Fibroblast of upper back skin (primary cell): ENCODE measurements around the gene SLCO1B3.
"Not testable (repeated sequence)": the region's sequence is repeated elsewhere in the genome, so short reads cannot be mapped to it uniquely, and the experiment has no call there.

ENCODE experiments used
- DNase-seq: peaks from one replicate; pipeline ENCODE4 v3.0.0-alpha.2; 2013

Gene SLCO1B3, protein sequence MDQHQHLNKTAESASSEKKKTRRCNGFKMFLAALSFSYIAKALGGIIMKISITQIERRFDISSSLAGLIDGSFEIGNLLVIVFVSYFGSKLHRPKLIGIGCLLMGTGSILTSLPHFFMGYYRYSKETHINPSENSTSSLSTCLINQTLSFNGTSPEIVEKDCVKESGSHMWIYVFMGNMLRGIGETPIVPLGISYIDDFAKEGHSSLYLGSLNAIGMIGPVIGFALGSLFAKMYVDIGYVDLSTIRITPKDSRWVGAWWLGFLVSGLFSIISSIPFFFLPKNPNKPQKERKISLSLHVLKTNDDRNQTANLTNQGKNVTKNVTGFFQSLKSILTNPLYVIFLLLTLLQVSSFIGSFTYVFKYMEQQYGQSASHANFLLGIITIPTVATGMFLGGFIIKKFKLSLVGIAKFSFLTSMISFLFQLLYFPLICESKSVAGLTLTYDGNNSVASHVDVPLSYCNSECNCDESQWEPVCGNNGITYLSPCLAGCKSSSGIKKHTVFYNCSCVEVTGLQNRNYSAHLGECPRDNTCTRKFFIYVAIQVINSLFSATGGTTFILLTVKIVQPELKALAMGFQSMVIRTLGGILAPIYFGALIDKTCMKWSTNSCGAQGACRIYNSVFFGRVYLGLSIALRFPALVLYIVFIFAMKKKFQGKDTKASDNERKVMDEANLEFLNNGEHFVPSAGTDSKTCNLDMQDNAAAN

DNA sequence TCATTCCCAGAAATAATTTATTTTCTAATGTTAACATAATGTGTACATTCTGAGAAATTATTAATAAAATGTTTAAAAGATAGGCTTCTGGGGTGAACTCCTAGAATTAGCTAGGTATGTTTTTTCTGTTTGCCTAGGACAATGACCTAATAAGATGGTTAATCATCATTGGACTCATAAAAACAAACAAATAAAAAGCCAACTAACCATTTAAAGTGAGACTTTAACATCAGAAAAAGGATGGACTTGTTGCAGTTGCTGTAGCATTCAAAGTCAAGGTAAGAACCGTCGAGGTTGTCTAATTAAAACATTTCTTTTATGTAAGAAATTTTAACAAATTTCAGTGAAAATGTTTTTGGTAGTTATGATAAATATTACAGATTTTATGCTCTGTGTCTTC, at the start of gene SLCO1B3:
Gene SLCO1B3 (plus strand): TSS at position 219 of the 400 bp plus-strand sequence. CDS start 5,034 bp downstream, outside the sequence.
- DNase-seq: no peak

DNA sequence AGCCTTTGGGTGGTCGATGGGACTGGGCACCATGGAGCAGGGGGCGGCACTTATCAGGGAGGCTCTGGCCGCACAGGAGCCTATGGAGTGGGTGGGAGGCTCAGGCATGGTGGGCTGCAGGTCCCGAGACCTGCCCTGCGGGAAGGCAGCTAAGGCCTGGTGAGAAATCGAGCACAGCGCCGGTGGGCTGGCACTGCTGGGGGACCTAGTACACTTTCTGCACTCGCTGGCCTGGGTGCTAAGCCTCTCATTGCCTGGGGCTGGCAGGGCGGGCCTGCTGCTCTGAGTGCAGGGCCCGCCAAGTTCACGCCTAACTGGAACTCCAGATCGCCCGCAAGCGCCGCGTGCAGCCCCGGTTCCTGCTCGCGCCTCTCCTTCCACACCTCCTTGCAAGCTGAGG, 33.1 kb upstream of the SLCO1B3 start:
- no peak for DNase-seq

DNA sequence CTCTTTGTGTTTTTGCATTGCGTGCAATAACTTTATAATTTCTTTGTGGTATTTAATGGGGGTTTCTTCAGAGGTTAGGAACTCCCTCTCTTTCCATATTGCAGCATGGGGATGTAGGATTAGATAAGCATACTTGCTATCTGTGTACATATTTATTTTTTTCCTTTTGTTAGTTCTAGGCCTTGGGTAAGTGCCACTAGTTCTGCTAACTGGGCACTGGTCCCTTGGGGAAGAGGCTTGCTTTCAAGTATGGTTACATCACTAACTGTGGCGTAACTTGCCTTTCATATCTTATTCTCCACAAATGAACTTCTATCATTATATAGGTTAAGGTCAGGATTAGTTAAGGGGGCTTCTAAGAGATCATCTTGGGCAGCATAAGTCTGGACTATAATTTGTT, 31.5 kb upstream of the SLCO1B3 start:
- DNase-seq: no peak

DNA sequence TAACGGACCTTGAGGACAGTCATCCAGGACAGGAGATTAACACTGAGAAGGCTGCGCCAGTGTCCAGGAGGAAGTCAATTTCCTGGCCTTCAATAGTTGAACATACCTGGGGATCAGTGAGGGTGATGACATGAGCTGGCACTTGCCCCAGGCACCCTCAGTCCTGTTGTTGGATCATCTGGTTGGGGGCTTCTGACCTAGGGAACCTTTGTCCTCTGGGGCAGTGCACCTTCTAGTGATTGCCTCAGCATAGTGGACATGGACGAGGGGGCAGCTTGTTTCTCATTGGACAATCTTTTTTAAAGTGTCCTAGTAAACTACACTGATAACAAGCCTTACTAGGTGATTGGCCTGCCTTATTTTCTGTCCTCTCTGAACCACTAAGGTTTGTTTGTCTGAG, 30.5 kb upstream of the SLCO1B3 start:
- DNase-seq: not testable (repeated sequence)

DNA sequence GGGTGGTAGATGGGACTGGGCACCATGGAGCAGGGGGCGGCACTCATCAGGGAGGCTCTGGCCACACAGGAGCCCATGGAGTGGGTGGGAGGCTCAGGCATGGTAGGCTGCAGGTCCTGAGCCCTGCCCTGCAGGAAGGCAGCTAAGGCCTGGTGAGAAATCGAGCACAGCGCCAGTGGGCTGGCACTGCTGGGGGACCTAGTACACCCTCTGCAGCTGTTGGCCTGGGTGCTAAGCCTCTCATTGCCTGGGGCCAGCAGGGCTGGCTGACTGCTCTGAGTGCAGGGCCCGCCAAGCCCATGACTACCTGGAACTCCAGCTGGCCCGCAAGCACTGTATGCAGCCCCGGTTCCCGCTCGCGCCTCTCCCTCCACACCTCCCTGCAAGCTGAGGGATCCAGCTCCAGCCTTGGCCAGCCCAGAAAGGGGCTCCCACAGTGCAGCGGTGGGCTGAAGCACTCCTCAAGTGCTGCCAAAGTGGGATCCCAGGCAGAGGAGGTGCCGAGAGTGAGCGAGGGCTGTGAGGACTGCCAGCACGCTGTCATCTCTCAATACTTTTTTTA, 26.6 kb upstream of the SLCO1B3 start:
- DNase-seq: not testable (repeated sequence)

DNA sequence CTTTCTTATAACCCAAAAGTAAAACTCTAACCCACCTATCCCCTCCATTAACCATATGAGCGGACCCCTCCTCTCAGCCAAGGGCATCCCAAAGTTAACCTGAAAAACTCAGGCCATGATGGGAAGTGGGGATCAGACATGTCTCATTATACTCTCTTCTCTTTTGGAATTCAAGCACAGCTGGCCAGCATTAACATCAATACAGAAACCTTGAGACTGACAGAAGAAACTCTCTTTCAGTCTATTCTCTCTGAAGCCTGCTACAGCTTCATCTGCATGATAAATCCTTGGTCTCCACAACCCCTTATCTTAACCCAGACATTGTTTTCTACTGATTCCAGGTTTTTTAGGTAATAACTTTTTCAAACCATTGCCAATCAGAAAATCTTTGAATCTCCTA, 17.5 kb upstream of the SLCO1B3 start:
- no peak for DNase-seq

DNA sequence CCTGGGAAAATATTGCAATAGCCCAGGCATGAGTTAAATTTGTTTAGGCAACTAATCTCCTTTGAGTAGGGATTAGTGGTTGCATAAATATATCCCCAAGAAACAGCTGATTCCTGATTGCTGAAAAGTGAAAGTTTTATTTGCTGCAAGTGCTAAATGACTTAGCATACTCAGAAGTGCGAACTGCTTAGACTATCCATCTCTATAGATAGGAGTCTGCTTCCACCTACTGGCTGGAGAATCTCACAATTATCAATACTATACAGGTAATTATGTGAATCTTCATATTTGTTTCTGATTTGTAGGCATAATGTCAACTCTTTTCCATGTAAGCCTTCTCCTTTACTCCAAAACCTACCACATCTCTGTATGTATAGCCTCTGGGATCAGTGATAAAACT, 12.0 kb upstream of the SLCO1B3 start:
- peak; percentile 7 for DNase-seq

DNA sequence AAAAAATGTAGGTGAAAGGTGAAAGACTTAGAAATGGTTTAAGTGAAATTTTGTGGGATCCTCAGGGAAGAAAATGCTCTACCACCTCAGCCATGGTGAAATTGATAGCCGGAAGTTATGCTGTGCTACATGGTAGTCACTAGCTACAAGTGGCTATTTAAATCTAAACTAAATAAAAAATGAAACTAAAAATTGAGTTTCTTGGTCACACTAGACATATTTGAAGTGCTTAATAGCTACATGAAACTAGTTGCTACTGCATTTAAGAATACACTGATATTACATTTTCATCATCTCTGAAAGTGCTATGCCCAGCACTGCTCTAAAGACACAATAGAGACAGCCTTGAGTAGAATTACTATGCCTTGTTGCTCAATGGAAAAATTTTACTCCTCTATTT, 10.3 kb upstream of the SLCO1B3 start:
- no peak for DNase-seq

DNA sequence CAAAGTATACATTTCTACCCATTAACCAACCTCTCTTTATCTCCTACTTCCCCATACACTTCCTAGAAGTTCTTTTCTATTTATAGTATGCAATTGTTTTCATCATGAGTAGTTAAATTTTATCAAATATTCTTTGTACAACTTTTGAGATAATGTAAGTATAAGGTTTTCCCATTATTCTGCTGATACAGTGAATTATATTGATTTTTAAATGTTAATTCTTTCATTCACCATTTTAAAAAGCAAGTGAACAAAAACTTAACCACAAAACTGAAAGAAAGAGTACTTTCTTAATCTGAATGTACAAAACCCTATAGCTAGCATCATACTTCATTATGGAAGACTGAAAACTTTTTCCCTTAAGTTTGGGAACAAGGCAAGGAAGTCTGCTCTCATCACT, 9.5 kb upstream of the SLCO1B3 start:
- DNase-seq: no peak

DNA sequence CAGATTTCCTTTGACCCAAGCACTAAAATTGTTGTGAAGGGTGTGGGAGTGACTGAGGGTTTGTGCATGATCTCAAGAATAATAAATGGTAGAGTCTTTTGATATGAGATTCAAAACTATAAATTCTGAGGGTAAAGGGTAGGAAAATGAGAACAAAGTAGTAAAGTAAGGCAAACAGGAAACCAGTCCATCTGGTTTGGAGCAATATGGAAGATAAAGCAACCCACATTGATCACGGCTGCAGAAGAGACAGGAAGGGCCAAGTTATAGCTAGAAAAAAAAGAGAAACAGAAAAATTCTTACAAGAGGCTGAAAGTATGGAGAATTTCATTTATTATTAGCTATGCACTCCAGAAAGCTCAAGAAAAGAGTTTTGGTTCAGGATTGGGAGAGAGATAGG, 4.6 kb upstream of the SLCO1B3 start:
- DNase-seq: no peak

DNA sequence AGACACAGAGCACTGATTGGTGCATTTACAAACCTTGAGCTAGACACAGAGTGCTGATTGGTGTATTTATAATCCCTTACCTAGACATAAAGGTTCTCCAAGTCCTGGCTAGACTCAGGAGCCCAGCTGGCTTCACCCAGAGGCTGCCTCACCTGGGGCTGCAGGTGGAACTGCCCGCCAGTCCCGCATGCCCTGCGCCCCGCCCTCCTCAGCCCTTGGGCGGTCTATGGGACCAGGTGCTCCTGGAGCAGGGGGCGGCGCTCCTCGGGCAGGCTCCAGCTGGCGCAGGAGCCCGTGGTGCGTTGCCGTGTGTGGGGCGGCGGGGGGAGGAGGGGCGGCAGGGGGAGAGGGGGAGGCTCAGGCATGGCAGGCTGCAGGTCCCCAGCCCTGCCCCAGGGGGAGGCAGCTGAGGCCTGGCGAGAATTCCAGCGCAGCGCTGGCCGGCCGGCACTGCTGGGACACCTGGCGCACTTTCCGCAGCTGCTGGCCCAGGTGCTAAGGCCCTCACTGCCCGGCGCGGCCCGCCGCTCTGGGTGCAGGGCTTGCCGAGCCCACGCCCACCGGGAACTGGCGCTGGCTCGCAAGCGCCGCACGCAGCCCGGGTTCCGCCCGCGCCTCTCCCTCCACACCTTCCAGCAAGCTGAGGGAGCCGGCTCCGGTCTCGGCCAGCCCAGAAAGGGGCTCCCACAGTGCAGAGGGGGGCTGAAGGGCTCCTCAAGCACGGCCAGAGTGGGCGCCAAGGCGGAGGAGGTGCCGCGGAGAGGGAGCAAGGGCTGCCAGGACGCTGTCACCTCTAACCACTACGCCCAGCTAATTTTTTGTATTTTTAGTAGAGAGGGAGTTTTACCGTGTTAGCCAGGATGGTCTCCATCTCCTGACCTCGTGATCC, 3.1 kb upstream of the SLCO1B3 start:
- no peak for DNase-seq

DNA sequence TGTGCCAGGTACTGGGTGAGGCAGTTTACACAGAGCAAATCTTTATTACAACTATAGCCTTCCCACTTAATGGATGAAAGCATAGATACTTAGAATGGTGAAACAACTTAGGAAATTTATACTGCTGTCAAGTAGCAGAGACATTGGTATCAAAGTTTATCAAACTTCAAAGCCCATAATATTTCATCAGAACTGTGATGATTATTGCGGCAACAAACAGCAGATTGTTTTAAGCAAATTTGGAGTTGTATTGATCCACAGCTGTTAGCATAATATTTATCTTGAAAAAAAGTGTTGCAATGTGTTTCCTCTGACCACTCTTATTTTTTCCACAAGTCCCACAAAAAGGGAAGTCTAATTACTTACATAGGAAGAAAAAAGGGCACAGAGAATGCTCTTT, 2.0 kb upstream of the SLCO1B3 start:
- DNase-seq: no peak

DNA sequence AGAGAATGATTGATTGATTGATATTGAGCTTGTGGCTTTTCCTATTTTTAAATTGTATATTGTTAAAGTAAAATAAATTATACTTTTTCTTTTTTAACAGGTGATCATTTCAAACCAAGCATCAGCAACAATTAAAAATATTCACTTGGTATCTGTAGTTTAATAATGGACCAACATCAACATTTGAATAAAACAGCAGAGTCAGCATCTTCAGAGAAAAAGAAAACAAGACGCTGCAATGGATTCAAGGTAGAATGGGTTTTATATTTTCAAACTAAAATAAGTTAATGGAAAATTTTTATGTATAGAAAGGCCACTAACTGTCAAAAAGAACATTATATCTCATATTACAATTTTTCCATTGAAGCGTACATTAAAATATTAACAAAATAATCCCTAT, 5.1 kb downstream of the SLCO1B3 start:
- DNase-seq: no peak

DNA sequence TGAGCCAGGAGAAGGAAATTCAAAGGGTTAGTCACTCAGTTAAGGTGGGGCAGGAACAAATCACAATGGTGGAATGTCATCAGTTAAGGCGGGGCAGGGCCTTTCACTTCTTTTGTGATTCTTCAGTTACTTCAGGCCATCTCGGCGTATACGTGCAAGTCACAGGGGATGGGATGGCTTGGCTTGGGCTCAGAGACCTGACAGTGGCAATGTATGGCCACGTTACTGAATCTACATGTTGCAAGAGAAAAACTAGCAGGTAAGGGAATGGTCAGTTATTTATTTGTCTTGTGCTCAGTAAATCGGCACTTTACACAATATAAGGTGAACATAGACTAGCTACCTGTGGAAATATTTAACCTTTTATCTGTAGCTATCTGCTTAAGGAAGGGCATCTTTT, 11.9 kb downstream of the SLCO1B3 start:
- DNase-seq: no peak

DNA sequence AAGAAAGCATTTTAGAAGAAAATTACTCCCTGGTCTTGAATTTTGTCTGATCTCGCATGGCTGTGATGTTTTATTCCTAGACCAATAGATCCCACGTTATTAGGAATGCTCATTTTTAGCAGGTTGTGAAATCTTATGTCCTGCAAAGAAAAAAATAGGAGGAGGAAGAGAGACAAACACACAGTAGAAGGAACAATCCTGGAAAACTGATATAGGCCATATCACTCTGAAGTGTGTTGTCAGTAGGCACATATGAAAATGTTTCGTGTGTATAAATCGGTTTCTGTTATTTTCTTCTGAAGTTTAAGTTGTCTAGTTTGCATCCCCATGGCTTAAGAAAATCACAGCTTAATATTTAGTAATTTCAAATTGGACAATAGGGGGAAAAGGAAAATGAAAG, 12.4 kb downstream of the SLCO1B3 start:
- no peak for DNase-seq

DNA sequence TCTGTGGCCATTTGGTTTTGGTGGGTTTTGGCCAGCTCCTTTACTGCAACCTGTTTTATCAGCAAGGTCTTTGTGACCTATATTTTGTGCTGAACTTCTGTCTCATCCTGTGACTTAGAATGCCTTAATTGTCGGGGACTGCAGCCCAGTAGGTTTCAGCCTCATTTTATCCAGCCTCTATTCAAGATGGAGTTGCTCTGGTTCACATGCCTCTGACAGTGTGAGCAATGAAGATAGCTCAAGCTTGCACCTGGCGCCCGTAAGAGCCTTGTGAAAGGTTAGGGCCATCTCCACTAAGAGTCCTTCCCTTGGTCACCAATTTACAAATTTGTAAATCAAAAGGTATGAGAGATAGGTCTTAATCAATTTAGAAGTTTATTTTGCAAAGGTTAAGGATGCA, 19.4 kb downstream of the SLCO1B3 start:
- DNase-seq: no peak

DNA sequence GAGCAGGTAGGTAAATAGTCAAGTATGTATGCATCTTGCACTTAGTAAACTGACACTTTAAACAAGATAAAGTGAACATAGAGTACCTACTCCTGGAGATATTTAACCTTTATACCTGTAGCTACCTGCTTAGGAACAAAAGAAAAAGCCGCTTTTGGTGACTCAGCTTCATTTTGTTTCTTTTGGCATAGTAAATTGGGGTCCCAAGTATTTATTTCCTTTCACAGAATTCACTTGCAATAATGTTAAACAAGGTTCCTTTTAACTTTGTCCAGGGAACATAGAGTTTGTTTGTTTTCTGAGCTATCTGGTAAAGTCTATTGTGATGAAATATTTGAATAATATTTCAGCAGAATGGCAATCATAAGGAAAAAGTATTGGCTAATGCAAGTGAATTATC, 20.0 kb downstream of the SLCO1B3 start:
- DNase-seq: no peak

DNA sequence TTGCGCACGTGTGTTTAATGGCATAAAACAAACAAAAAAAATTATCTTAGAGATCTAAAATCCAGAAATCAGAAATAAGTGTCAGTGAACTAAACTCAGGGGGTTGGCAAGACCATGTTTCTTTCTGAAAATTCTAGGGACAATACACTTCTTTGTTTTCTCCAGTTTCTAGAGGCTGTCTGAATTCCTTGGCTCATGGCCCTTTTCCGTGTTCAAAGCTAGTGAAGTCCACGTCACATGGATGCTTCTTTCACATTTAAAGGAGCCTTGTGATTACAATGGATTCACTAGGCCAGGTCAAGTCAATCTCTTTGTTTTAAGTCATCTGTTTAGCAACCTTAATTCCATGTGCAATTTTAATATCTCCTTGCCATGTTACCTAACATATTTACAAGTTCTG, 22.4 kb downstream of the SLCO1B3 start:
- no peak for DNase-seq

DNA sequence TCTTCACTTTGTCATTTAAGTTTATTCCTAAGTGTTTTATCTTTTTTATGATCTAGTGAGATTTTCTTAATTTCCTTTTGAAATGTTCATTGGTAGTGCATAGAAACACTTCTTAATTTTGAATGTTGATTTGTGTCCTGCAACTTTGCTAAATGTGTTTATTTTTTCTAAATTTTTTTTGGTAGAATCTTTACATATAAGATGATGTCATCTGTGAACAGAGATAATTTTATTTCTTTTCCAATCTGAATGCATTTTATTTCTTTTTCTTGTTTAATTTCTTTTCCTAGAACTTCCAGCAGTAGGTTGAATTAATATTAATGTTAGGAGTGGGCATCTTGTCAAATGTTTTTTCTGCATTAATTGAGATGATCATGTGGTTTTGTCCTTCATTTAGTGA, 42.1 kb downstream of the SLCO1B3 start:
- DNase-seq: no peak

DNA sequence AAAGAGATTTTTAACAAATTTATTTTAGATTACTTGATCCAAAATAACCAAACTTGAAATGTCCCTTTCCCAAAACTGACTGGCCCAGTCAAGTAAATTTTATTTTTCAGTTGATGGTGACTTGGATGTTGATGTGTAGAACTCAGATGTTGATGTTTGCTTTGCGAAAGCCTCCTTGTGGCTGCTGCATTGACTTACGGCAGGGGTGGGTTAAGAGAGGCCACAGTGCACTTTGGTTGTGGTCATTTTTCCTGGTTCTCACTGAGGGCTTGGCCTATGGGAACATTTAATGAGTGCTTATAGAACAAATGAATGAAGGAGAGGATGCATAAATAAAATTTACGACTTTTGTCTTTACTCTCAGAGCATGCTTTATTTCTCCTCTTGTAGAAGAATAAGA, 52.6 kb downstream of the SLCO1B3 start:
- DNase-seq: no peak

DNA sequence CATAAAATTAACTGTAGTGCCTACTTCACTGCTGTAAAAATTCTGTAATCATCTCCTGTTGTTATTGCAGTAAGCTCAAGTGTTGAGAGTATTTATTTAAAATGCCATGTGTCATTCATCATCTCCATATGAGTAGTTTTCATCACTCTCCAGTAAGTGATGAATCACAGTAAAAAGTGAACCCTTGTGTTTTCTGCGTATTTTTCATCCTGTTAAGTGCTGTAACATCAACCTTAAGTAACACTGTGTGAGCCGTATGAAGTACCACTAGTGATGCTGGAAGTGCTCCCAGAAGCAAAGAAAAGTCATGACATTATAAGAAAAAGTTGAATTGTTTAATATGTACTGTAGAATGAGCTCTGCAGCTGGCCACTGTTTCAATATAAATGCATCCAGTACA, 55.4 kb downstream of the SLCO1B3 start:
- peak; percentile 1 for DNase-seq

DNA sequence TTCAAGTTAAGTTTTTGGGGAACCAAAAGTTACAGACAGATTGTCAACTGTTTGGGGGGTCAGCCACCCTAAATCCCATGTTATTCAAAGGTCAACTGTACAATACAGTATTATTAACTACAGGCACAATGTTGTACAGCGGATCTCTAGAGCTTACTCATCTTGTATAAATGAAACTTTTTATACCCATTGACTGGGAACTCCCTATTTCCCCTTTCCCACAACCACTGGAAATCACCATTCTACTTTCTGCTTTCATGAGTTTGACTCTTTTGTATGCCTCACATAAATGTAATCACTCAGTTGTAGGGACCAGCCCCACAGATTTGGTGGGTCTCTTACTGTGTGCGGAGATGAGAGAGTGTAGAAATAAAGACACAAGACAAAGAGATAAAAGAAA, 57.8 kb downstream of the SLCO1B3 start:
- DNase-seq: no peak

DNA sequence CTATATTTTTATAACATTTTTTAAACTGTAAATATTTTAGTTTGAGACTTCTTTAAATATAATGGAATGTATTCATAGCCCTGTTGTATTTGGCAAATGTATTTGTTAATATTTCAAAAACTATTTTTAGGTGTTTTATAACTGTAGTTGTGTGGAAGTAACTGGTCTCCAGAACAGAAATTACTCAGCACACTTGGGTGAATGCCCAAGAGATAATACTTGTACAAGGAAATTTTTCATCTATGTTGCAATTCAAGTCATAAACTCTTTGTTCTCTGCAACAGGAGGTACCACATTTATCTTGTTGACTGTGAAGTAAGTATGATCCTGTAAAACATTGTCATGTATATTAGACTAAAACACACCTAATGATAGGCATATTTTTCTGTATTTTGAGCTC, 72.8 kb downstream of the SLCO1B3 start:
- peak; percentile 8 for DNase-seq
